HCT116 (cell line): ENCODE results near the gene APEX2. TPM values are rescaled to one million over a fixed set of nuclear protein-coding genes. Genes with fewer than 3 reads are reported as not detected.
A peak's percentile ranks its signal among the peaks of the same experiment; 100 is the strongest.

Source experiments
- ATAC-seq: fragments of 200-7000 bp; cut with Tn5 transposase; 2 replicates; pipeline ENCODE4 v1.9.1; 2020; ENCODE audit warnings: mild to moderate bottlenecking, moderate library complexity
- BruUV-seq: library from RNA; stranded (reverse); fragments of 400-500 nt; replicated peaks from 2 replicates; lab custom pipeline; 2021; lab: Mats Ljungman, UMichigan
- CTCF ChIA-PET: fragments of 300-600 bp; sonication (Branson Sonifier 250); formaldehyde crosslinking; loops from one replicate; lab custom pipeline; 2021; ENCODE audit warnings: antibody characterized with exemption; lab: Charles Lee
- POLR2A ChIA-PET: fragments of 300-600, 350-600 bp; sonication (Branson Sonifier 250); formaldehyde crosslinking; loops from one replicate; lab custom pipeline; 2021; ENCODE audit warnings: antibody characterized with exemption; lab: Charles Lee
- RAD21 ChIA-PET, 2 experiments: fragments of 300-600 bp; sonication (Branson Sonifier 250); formaldehyde crosslinking; loops; one replicate each; lab custom pipeline; 2023; ENCODE audit warnings: low total read pairs in 2 of 2; ENCODE audit not compliant: uncharacterized antibody in 2 of 2, unreplicated experiment in 2 of 2, low non-redundant PET in 1 of 2; lab: Charles Lee
- DNase-seq: peaks from one replicate; pipeline ENCODE4 v3.0.0-alpha.2; 2010; ENCODE audit warnings: low read depth, low spot score
- H2AFZ ChIP-seq: fragments of 200-600 bp; shearing (Covaris generic), sonication (generic); 2 replicates; pipeline ENCODE4 v1.6.1; 2017; ENCODE audit warnings: low read depth, mixed run types, mixed read lengths, antibody characterized with exemption, low read length; ENCODE audit not compliant: poor library complexity, severe bottlenecking
- H3K27ac ChIP-seq: 2 replicates; pipeline ENCODE4 v1.5.1; 2012; ENCODE audit warnings: low read depth, low read length
- H3K27me3 ChIP-seq: fragments of 200-600 bp; sonication (generic); 2 replicates; pipeline ENCODE4 v1.6.1; 2016; ENCODE audit warnings: mixed run types, low read length, mixed read lengths; ENCODE audit not compliant: insufficient read depth
- H3K36me3 ChIP-seq, 2 experiments: fragments of 200-500 bp in 1 of 2; fragments of 200-600 bp in 1 of 2; sonication (Bioruptor generic) in 1 of 2; sonication (generic) in 1 of 2; 2 replicates each; pipeline versions ENCODE4 v1.5.1 to v1.6.1; 2014 to 2016; ENCODE audit warnings: low read length in 2 of 2, inconsistent platforms in 1 of 2, mixed read lengths in 1 of 2, mixed run types in 1 of 2; ENCODE audit not compliant: insufficient read depth in 2 of 2, control insufficient read depth in 1 of 2
- H3K4me1 ChIP-seq, 2 experiments: fragments of 200-600 bp in 1 of 2; sonication (generic) in 1 of 2; 2 replicates each; pipeline versions ENCODE4 v1.5.1 to v1.6.1; 2012 to 2017; ENCODE audit warnings: low read length in 2 of 2, inconsistent platforms in 1 of 2, mild to moderate bottlenecking in 1 of 2, mixed read lengths in 1 of 2, mixed run types in 1 of 2, moderate library complexity in 1 of 2; ENCODE audit not compliant: insufficient read depth in 2 of 2, control insufficient read depth in 1 of 2
- H3K4me2 ChIP-seq: fragments of 200-600 bp; sonication (generic); 2 replicates; pipeline ENCODE4 v1.6.1; 2017; ENCODE audit warnings: mixed run types, low read length, mixed read lengths
- H3K4me3 ChIP-seq, 2 experiments: fragments of 200-600 bp in 1 of 2; sonication (generic) in 1 of 2; replicated peaks in 1 of 2; 2 replicates each; pipeline ENCODE4 v1.5.1; 2011 to 2016; ENCODE audit warnings: low read length in 2 of 2, control low read depth in 1 of 2, low read depth in 1 of 2, mild to moderate bottlenecking in 1 of 2, mixed read lengths in 1 of 2, mixed run types in 1 of 2
- H3K79me2 ChIP-seq: fragments of 200-600 bp; sonication (generic); 2 replicates; pipeline ENCODE4 v1.6.1; 2017; ENCODE audit warnings: mild to moderate bottlenecking, mixed run types, low read length, moderate library complexity, mixed read lengths; ENCODE audit not compliant: insufficient read depth
- H3K9ac ChIP-seq: fragments of 200-600 bp; sonication (generic); 2 replicates; pipeline ENCODE4 v1.6.1; 2016; ENCODE audit warnings: low read length, mixed read lengths
- H3K9me2 ChIP-seq: fragments of 200-600 bp; sonication (generic), shearing (Covaris generic); 2 replicates; pipeline ENCODE4 v1.6.1; 2017; ENCODE audit warnings: mixed run types, mild to moderate bottlenecking, moderate library complexity; ENCODE audit not compliant: insufficient read depth
- H3K9me3 ChIP-seq, 2 experiments: fragments of 200-500 bp in 1 of 2; fragments of 200-600 bp in 1 of 2; sonication (Bioruptor generic) in 1 of 2; sonication (generic) in 1 of 2; 2 replicates each; pipeline ENCODE4 v1.6.1; 2014 to 2017; ENCODE audit warnings: low read length in 2 of 2, mixed read lengths in 2 of 2, inconsistent platforms in 1 of 2, low read depth in 1 of 2, mild to moderate bottlenecking in 1 of 2, mixed run types in 1 of 2, moderate library complexity in 1 of 2; ENCODE audit not compliant: control insufficient read depth in 1 of 2, insufficient read depth in 1 of 2
- H4K20me1 ChIP-seq: fragments of 200-600 bp; sonication (generic), shearing (Covaris generic); 2 replicates; pipeline ENCODE4 v1.6.1; 2017; ENCODE audit warnings: mixed run types, mild to moderate bottlenecking, moderate library complexity; ENCODE audit not compliant: insufficient read depth
- ELF1 ChIP-seq: IDR thresholded peaks from 2 replicates; pipeline ENCODE4 v1.6.1; 2012; ENCODE audit warnings: low read depth, borderline replicate concordance
- FOSL1 ChIP-seq: IDR thresholded peaks from 2 replicates; pipeline ENCODE4 v1.6.1; 2012; ENCODE audit warnings: low read depth
- POLR2A ChIP-seq: IDR thresholded peaks from 2 replicates; pipeline ENCODE4 v1.7.0; 2011; ENCODE audit warnings: borderline replicate concordance; ENCODE audit not compliant: insufficient read depth, insufficient read length; ENCODE audit errors: extremely low read depth
- POLR2AphosphoS5 ChIP-seq: IDR thresholded peaks from 2 replicates; pipeline ENCODE4 v1.6.1; 2011; ENCODE audit warnings: mild to moderate bottlenecking, low read depth, low read length, moderate library complexity
- RAD21 ChIP-seq: IDR thresholded peaks from 2 replicates; pipeline ENCODE4 v1.6.1; 2012; ENCODE audit warnings: low read depth, mild to moderate bottlenecking
- REST ChIP-seq: IDR thresholded peaks from 2 replicates; pipeline ENCODE4 v1.6.1; 2012; ENCODE audit warnings: low read depth
- SRF ChIP-seq: IDR thresholded peaks from 2 replicates; pipeline ENCODE4 v1.6.1; 2012; ENCODE audit warnings: low read depth
- ZBTB33 ChIP-seq: IDR thresholded peaks from 2 replicates; pipeline ENCODE4 v1.6.1; 2011; ENCODE audit warnings: mild to moderate bottlenecking, low read length, moderate library complexity; ENCODE audit not compliant: insufficient replicate concordance; ENCODE audit errors: extremely low read depth
- intact Hi-C: fragments of 100-400 bp; cut with micrococcal nuclease; formaldehyde crosslinking; loops from 2 replicates; pipeline ENCODE4 v1.10.0; 2022
- total RNA-seq: library from RNA; stranded (reverse); gene quantifications from one replicate; pipeline ENCODE4 v1.2.1, GENCODE V29; 2021; ENCODE audit not compliant: unreplicated experiment

The APEX2 gene
- total RNA-seq, 1 experiment from 2014 or later: 28.2 TPM

GRCh38 chrX:55004231-55004630, 4.1 kb downstream of the APEX2 start:
- CTCF ChIA-PET: no interaction called here
- intact Hi-C loops: no loop called here
- TF ChIP-seq RAD21 (no peak), ZBTB33 (no peak), ELF1 (no peak), REST (no peak), POLR2AphosphoS5 (no peak), FOSL1 (no peak), POLR2A (no peak), SRF (no peak)
- TF ChIP-seq, all 23 proteins: peak for 0
- Histone ChIP-seq H3K4me1 (peaks cover 19 to 63% of the 10 kb centered on the region in 2 experiments), H3K9me2 (no peaks in the 10 kb centered on the region), H3K36me3 (no peaks in the 10 kb centered on the region; a peak in 1 of 4 replicates), H3K27ac (no peak overlapping the region), H3K9me3 (no peaks in the 10 kb centered on the region), H3K9ac (no peak overlapping the region), H2AFZ (no peak overlapping the region), H3K27me3 (no peaks in the 10 kb centered on the region), H3K4me2 (peak overlapping the region; percentile 30), H3K79me2 (peaks cover 33% of the 10 kb centered on the region), H3K4me3 (no peak overlapping the region), H4K20me1 (no peaks in the 10 kb centered on the region)
- ChIA-PET POLR2A (no interaction called here), RAD21 (no interaction called here)
- DNase-seq (no peak), ATAC-seq (no peak)
- no TSS peak for BruUV-seq
